Testis (tissue), 3 donors: Measurements from ENCODE around the gene RIC3. TPM values are rescaled to one million over a fixed set of nuclear protein-coding genes. Genes with fewer than 3 reads are reported as not detected.

ENCODE experiments used
- DNase-seq: peaks from one replicate; pipeline ENCODE4 v3.0.0-alpha.2; 2019
- H3K27ac ChIP-seq, 2 donors: fragments of 200-600 bp; sonication (generic); one replicate each; pipeline ENCODE4 v1.5.1; 2019
- H3K27me3 ChIP-seq: fragments of 200-600 bp; sonication (generic); one replicate; pipeline ENCODE4 v1.5.1; 2019
- H3K36me3 ChIP-seq: fragments of 200-600 bp; sonication (generic); one replicate; pipeline ENCODE4 v1.5.1; 2017; ENCODE audit warnings: low read depth; ENCODE audit errors: missing control alignments
- H3K4me1 ChIP-seq: fragments of 200-600 bp; sonication (generic); one replicate; pipeline ENCODE4 v1.5.1; 2019
- H3K4me3 ChIP-seq, 2 donors: fragments of 200-600 bp; sonication (generic); one replicate each; pipeline ENCODE4 v1.5.1; 2017 to 2019
- H3K9me3 ChIP-seq: fragments of 200-600 bp; sonication (generic); one replicate; pipeline ENCODE4 v1.5.1; 2017
- POLR2A ChIP-seq: fragments of 450-650 bp; IDR thresholded peaks from one replicate; pipeline ENCODE4 v1.6.1; 2017; ENCODE audit warnings: antibody characterized with exemption, mild to moderate bottlenecking, moderate library complexity
- WGBS, 2 donors: methylation state at CpG; one replicate each; pipeline ENCODE4 v1.1.5; 2018; 5-methylcytosine and 5-hydroxymethylcytosine counted together
- intact Hi-C: fragments of 100-400 bp; cut with DNase I; formaldehyde crosslinking; loops from one replicate; pipeline ENCODE4 v1.15.1; 2023; ENCODE audit warnings: low total_unique reads
- polyA plus RNA-seq: library from polyadenylated mRNA; stranded (reverse); fragments of 350-450 nt; fragmentation: Illumina TruSeq; extraction: RNeasy Lipid Tissue Mini Kit (QIAGEN cat#74804); gene quantifications from one replicate; pipeline ENCODE4 v1.2.3, GENCODE V29; 2014; ENCODE audit warnings: low read depth, low replicate concordance; ENCODE audit not compliant: insufficient read depth
- total RNA-seq, 2 donors: library from RNA; depleted of rRNA; stranded (reverse); fragments of >200 nt; gene quantifications; one replicate each; pipeline ENCODE4 v1.2.3, GENCODE V29; 2016
- TF ChIP-seq, protein P1 (sequence below), 3 experiments: fragments of 450-650 bp in 2 of 3; fragments of 200-600 bp in 1 of 3; sonication (generic) in 1 of 3; IDR thresholded peaks; one replicate each; pipeline ENCODE4 v1.5.1; 2016 to 2019; ENCODE audit warnings: antibody characterized with exemption in 3 of 3, mild to moderate bottlenecking in 2 of 3, moderate library complexity in 1 of 3

Gene RIC3
- total and polyA plus RNA-seq, 3 donors from 2014 or later, result 18.7 to 48.6 (median 42.3) TPM

DNA sequence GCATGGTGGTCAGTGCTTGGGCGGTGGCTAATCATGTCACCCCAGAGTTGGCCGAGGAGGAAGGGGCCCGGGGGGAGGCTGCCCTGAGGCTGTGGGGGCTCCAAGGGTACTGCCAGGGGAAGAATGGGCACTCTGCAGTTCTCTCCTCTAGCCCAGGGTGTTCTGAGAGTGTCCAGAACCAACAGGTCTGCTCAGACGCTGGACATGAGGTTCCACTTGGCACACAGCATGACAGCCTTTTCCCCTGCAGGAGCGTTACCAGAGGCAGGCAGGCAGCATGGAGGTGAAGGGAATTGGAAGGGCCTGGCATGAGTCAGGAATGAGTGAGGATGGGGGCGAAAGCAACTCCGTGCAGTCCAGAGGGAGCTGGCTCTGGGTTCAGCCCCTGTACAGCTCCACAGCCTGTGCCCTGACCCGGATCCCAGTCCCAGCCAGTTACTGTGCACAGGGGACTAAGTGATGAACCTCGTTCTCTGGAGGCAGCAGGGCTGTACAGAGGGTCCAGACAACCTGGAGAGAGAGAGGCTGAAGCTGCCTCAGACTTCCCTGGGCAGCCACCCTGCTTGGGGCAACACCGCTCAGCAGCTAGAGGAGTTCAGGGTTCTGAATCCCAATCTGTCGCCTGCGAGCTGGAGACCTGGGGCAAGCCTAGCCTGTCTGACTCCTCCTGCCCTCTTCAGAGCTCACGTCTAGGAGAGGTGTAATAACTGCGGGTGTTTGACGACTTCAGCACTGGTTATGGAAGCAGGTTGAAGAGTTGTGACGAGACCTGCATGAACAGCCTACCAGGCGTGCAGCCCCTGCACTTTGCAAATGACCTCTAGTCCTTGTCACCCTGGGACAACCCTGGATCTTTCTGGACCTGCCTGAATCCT is 102.6 kb downstream of the RIC3 start:
- Histone ChIP-seq H3K27ac (no peak overlapping the region), H3K4me1 (peaks cover 28% of the 10 kb centered on the region), H3K36me3 (no peaks in the 10 kb centered on the region), H3K9me3 (no peaks in the 10 kb centered on the region), H3K4me3 (no peak overlapping the region), H3K27me3 (no peaks in the 10 kb centered on the region)
- WGBS, 2 donors, result 87 to 89% methylated on average over 15 to 17 of the region's 17 CpGs
- DNase-seq, result peak; percentile 10
- intact Hi-C loops, result no loop called here
- TF ChIP-seq POLR2A, result no peak
- TF ChIP-seq, protein P1, sequence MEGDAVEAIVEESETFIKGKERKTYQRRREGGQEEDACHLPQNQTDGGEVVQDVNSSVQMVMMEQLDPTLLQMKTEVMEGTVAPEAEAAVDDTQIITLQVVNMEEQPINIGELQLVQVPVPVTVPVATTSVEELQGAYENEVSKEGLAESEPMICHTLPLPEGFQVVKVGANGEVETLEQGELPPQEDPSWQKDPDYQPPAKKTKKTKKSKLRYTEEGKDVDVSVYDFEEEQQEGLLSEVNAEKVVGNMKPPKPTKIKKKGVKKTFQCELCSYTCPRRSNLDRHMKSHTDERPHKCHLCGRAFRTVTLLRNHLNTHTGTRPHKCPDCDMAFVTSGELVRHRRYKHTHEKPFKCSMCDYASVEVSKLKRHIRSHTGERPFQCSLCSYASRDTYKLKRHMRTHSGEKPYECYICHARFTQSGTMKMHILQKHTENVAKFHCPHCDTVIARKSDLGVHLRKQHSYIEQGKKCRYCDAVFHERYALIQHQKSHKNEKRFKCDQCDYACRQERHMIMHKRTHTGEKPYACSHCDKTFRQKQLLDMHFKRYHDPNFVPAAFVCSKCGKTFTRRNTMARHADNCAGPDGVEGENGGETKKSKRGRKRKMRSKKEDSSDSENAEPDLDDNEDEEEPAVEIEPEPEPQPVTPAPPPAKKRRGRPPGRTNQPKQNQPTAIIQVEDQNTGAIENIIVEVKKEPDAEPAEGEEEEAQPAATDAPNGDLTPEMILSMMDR (IDR thresholded peaks at IDR 0.05), result no peak

DNA sequence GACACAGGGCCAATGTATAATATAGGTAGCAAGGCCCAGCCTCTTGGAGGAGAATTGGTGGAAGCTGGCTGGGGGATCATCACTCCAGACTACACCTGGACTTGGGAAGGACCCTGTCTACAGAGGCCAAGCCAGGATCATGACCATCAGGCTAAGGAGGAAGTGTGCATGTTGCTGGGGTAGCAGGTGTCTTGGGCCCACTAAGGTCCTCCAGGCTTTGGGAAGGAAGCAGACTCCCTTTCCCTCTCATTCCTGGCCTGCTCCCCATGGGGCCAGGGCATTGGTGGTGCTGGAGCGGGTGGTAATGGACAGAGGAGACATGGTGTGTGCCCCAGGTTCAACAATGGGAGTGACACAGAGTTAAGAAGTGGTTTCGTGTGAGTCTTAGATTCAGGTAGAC is 103.8 kb downstream of the RIC3 start:
- H3K27ac ChIP-seq, result no peak overlapping the region

DNA sequence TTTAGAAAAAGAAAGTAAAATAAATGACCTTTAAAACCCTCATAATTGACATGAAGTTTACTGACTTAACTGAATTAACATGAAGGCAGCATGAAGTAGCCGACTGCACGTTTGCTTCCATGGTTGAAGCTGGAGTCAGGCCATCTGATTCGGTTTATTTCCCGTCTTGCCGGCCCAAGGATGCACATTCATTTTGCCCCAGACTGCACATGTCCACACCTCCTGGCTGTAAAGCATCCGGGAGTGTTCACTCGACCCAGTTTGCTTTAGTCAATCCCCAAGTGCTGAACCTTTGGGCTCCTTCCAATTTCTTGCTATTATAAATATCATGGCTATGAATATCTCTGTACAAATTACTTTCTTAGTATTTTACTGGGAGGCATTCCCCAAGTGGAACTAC is 105.5 kb downstream of the RIC3 start:
- Histone ChIP-seq H3K36me3 (no peaks in the 10 kb centered on the region), H3K27me3 (no peaks in the 10 kb centered on the region), H3K4me1 (peaks cover 28% of the 10 kb centered on the region), H3K4me3 (no peak overlapping the region), H3K9me3 (no peaks in the 10 kb centered on the region), H3K27ac (peak overlapping the region; percentile 59 to 77)
- 48 to 52% methylated on average over 7 of the region's 7 CpGs for WGBS, 2 donors
- TF ChIP-seq, protein P1 (IDR thresholded peaks at IDR 0.05), result no peak
- no peak for TF ChIP-seq POLR2A
- intact Hi-C loops, result no loop called here
- DNase-seq, result peak; percentile 74

More for the DNA sequence above, 103.8 kb downstream of the RIC3 start:
- H3K4me1 ChIP-seq, result peaks cover 37% of the 10 kb centered on the region
- DNase-seq, result no peak
- 94 to 97% methylated on average over 2 of the region's 2 CpGs for WGBS, 2 donors
- no peak overlapping the region for H3K4me3 ChIP-seq
- no peaks in the 10 kb centered on the region for H3K27me3 ChIP-seq
- H3K9me3 ChIP-seq, result no peaks in the 10 kb centered on the region
- H3K36me3 ChIP-seq, result no peaks in the 10 kb centered on the region
- intact Hi-C loops, result no loop called here
- TF ChIP-seq POLR2A, result no peak

DNA sequence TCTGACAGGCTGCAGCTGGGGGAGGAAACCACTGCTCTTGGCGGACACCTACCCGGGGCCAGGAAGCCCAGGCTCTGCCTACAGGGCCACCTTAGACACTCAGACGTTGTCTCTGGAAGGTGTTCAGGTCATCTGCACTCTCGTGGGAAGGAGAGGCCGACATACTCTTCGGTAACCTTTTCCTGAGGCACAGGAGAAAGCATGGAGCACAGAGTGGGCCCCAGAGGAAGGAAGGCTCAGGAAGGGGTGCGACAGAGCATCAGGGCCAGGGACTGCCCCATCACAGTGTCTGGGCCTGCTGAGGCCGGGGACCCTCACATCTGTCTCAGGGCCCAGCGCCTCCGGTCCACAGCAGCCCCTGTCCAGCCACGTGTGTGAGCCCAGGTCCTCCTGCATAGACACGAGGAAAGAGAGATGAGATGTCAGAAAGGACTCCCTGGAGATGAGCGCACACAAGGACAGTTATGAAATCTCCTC is 106.0 kb downstream of the RIC3 start:
- Histone ChIP-seq H3K27ac (peak overlapping the region; percentile 58 to 59), H3K9me3 (no peaks in the 10 kb centered on the region), H3K27me3 (no peaks in the 10 kb centered on the region), H3K36me3 (no peaks in the 10 kb centered on the region), H3K4me3 (no peak overlapping the region), H3K4me1 (peaks cover 26% of the 10 kb centered on the region)
- WGBS, 2 donors, result 69% methylated on average over 11 to 13 of the region's 13 CpGs
- no peak for TF ChIP-seq POLR2A
- TF ChIP-seq, protein P1 (IDR thresholded peaks at IDR 0.05), result no peak
- no peak for DNase-seq
- intact Hi-C loops, result no loop called here

DNA sequence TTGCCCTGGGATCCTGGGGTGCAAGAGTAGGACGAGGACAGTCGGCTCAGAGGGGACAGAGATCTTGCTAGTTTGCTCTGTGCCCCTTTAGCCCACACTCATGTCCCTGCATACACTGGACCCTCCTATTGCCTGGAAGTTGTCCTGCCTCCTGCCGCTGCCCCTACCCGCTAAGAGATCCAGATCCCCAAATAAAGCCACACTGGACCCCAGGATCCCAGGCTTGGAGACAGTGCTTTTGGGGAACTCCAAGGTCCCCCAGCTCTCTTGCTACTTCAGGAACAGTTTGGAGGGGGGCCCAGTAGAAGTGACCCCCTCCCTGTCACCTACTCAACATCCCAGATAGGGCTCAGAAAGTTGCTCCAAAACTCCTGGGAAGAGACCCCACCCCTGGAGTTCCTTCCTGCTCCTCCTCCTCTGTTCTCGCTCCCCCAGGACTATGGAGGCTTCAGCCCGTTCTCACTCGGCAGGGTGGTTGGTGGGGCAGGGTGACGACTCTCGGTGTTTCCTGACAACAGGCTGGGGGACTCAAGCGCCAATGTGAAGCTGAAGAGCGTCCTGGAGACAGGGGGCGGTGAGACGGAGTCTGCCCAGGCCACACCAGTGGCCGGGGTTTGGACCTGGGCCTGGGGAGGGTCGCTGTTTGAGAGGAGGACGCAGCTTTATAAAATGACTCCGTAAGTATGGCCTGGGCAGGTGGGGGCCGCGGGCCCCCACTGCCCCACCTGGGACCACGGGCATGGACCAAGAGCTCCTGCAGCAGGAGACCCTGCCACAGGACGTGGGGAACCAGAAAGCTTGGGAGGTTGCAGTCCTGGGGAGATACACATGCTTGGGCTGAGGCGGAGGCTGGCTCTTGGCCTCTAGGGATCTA is 107.0 kb downstream of the RIC3 start:
- Histone ChIP-seq H3K27ac (peak overlapping the region in 1 of 2 donors; percentile 58), H3K36me3 (no peaks in the 10 kb centered on the region), H3K4me3 (no peak overlapping the region), H3K4me1 (peaks cover 27% of the 10 kb centered on the region), H3K9me3 (no peaks in the 10 kb centered on the region), H3K27me3 (no peaks in the 10 kb centered on the region)
- WGBS, 2 donors, result 95 to 96% methylated on average over 19 to 22 of the region's 22 CpGs
- DNase-seq, result no peak
- intact Hi-C loops, result no loop called here
- TF ChIP-seq, protein P1 (IDR thresholded peaks at IDR 0.05), result no peak
- TF ChIP-seq POLR2A, result no peak
